ENCODE data around the gene LPIN1. TPM values are rescaled to one million over a fixed set of nuclear protein-coding genes. Genes with fewer than 3 reads are reported as not detected.
"Not testable (repeated sequence)": the region's sequence is repeated elsewhere in the genome, so short reads cannot be mapped to it uniquely, and the experiment has no call there.

The LPIN1 gene
- total RNA-seq, 1 donor from 2014 or later, result 48.8 TPM

GRCh38 chr2:11808016-11808400 is 61.6 kb downstream of the LPIN1 start:
- no peaks in the 10 kb centered on the region for H3K9me3 Mint-ChIP-seq
- no peaks in the 10 kb centered on the region for H3K27me3 Mint-ChIP-seq (ENCODE audit: low read depth)
- peaks cover 17% of the 10 kb centered on the region for H3K4me1 Mint-ChIP-seq (ENCODE audit: low read depth)
- peaks cover 81% of the 10 kb centered on the region for H3K36me3 Mint-ChIP-seq (ENCODE audit: low read depth)
- intact Hi-C loops (cut with micrococcal nuclease), result no loop called here
- DNase-seq (ENCODE audit: low spot score), result no peak
- H3K4me3 Mint-ChIP-seq (ENCODE audit: low read depth), result no peak overlapping the region
- peak overlapping the region; percentile 66 for H3K27ac Mint-ChIP-seq

- Mint-ChIP-seq H3K4me3 (ENCODE audit: low read depth) (no peak overlapping the region), H3K9me3 (no peaks in the 10 kb centered on the region), H3K27ac (no peak overlapping the region), H3K36me3 (ENCODE audit: low read depth) (peaks cover 81% of the 10 kb centered on the region), H3K4me1 (ENCODE audit: low read depth) (peaks cover 17% of the 10 kb centered on the region), H3K27me3 (ENCODE audit: low read depth) (no peaks in the 10 kb centered on the region)
- no peak for DNase-seq (ENCODE audit: low spot score)
- intact Hi-C loops (cut with micrococcal nuclease), result no loop called here
Measured at GRCh38 chr2:11809586-11810236, 63.3 kb downstream of the LPIN1 start.

GRCh38 chr2:11810237-11810977 is 64.0 kb downstream of the LPIN1 start:
- H3K36me3 Mint-ChIP-seq (ENCODE audit: low read depth), result peaks cover 79% of the 10 kb centered on the region
- DNase-seq (ENCODE audit: low spot score), result no peak

GRCh38 chr2:11811036-11811654 is 64.7 kb downstream of the LPIN1 start:
- Mint-ChIP-seq H3K27ac (no peak overlapping the region), H3K4me3 (ENCODE audit: low read depth) (no peak overlapping the region), H3K9me3 (no peaks in the 10 kb centered on the region), H3K27me3 (ENCODE audit: low read depth) (no peaks in the 10 kb centered on the region), H3K36me3 (ENCODE audit: low read depth) (peaks cover 79% of the 10 kb centered on the region), H3K4me1 (ENCODE audit: low read depth) (peaks cover 12% of the 10 kb centered on the region)
- intact Hi-C loops (cut with micrococcal nuclease), result no loop called here
- no peak for DNase-seq (ENCODE audit: low spot score)

More at GRCh38 chr2:11810237-11810977, 64.0 kb downstream of the LPIN1 start:
- no peaks in the 10 kb centered on the region for H3K9me3 Mint-ChIP-seq
- H3K4me1 Mint-ChIP-seq (ENCODE audit: low read depth), result peaks cover 17% of the 10 kb centered on the region
- intact Hi-C loops (cut with micrococcal nuclease), result no loop called here
- no peak overlapping the region for H3K4me3 Mint-ChIP-seq (ENCODE audit: low read depth)
- H3K27me3 Mint-ChIP-seq (ENCODE audit: low read depth), result no peaks in the 10 kb centered on the region
- H3K27ac Mint-ChIP-seq, result no peak overlapping the region

- no peak for DNase-seq (ENCODE audit: low spot score)
- H3K4me1 Mint-ChIP-seq (ENCODE audit: low read depth), result peaks cover 3% of the 10 kb centered on the region
- no peak overlapping the region for H3K27ac Mint-ChIP-seq
Measured at GRCh38 chr2:11812466-11813248, 66.2 kb downstream of the LPIN1 start.

GRCh38 chr2:11813345-11813744 is 66.9 kb downstream of the LPIN1 start:
- H3K36me3 Mint-ChIP-seq (ENCODE audit: low read depth), result peaks cover 78% of the 10 kb centered on the region
- intact Hi-C loops (cut with micrococcal nuclease); H3K4me3 Mint-ChIP-seq (ENCODE audit: low read depth); H3K27me3 Mint-ChIP-seq (ENCODE audit: low read depth); DNase-seq (ENCODE audit: low spot score); H3K9me3 Mint-ChIP-seq; H3K4me1 Mint-ChIP-seq (ENCODE audit: low read depth); H3K27ac Mint-ChIP-seq: not testable (repeated sequence)

More at GRCh38 chr2:11812466-11813248, 66.2 kb downstream of the LPIN1 start:
- Mint-ChIP-seq H3K9me3 (no peaks in the 10 kb centered on the region), H3K4me3 (ENCODE audit: low read depth) (no peak overlapping the region), H3K27me3 (ENCODE audit: low read depth) (no peaks in the 10 kb centered on the region), H3K36me3 (ENCODE audit: low read depth) (peaks cover 81% of the 10 kb centered on the region)
- intact Hi-C loops (cut with micrococcal nuclease), result no loop called here

- H3K9me3 Mint-ChIP-seq, result no peaks in the 10 kb centered on the region
- H3K27ac Mint-ChIP-seq, result no peak overlapping the region
- no peak for DNase-seq (ENCODE audit: low spot score)
- intact Hi-C loops (cut with micrococcal nuclease), result no loop called here
- H3K36me3 Mint-ChIP-seq (ENCODE audit: low read depth), result peaks cover 72% of the 10 kb centered on the region
- H3K27me3 Mint-ChIP-seq (ENCODE audit: low read depth), result no peaks in the 10 kb centered on the region
- no peak overlapping the region for H3K4me3 Mint-ChIP-seq (ENCODE audit: low read depth)
- no peaks in the 10 kb centered on the region for H3K4me1 Mint-ChIP-seq (ENCODE audit: low read depth)
Measured at GRCh38 chr2:11813951-11814350, 67.5 kb downstream of the LPIN1 start.

- H3K4me1 Mint-ChIP-seq (ENCODE audit: low read depth), result no peaks in the 10 kb centered on the region
- no peak overlapping the region for H3K27ac Mint-ChIP-seq
- H3K36me3 Mint-ChIP-seq (ENCODE audit: low read depth), result peaks cover 75% of the 10 kb centered on the region
- no peak for DNase-seq (ENCODE audit: low spot score)
- no peak overlapping the region for H3K4me3 Mint-ChIP-seq (ENCODE audit: low read depth)
- intact Hi-C loops (cut with micrococcal nuclease), result no loop called here
- no peaks in the 10 kb centered on the region for H3K9me3 Mint-ChIP-seq
- H3K27me3 Mint-ChIP-seq (ENCODE audit: low read depth), result no peaks in the 10 kb centered on the region
Measured at GRCh38 chr2:11814979-11815510, 68.6 kb downstream of the LPIN1 start.

- peaks cover 77% of the 10 kb centered on the region for H3K36me3 Mint-ChIP-seq (ENCODE audit: low read depth)
- intact Hi-C loops (cut with micrococcal nuclease); H3K4me3 Mint-ChIP-seq (ENCODE audit: low read depth); H3K9me3 Mint-ChIP-seq; H3K4me1 Mint-ChIP-seq (ENCODE audit: low read depth); H3K27ac Mint-ChIP-seq; DNase-seq (ENCODE audit: low spot score); H3K27me3 Mint-ChIP-seq (ENCODE audit: low read depth): not testable (repeated sequence)
Measured at GRCh38 chr2:11816935-11817334, 70.5 kb downstream of the LPIN1 start.

GRCh38 chr2:11819235-11819729 is 72.8 kb downstream of the LPIN1 start:
- no peak overlapping the region for H3K4me3 Mint-ChIP-seq (ENCODE audit: low read depth)
- intact Hi-C loops (cut with micrococcal nuclease), result no loop called here
- H3K27me3 Mint-ChIP-seq (ENCODE audit: low read depth), result no peaks in the 10 kb centered on the region
- no peak for DNase-seq (ENCODE audit: low spot score)
- peaks cover 2% of the 10 kb centered on the region for H3K4me1 Mint-ChIP-seq (ENCODE audit: low read depth)
- peaks cover 82% of the 10 kb centered on the region for H3K36me3 Mint-ChIP-seq (ENCODE audit: low read depth)
- no peaks in the 10 kb centered on the region for H3K9me3 Mint-ChIP-seq
- no peak overlapping the region for H3K27ac Mint-ChIP-seq

- H3K9me3 Mint-ChIP-seq, result no peaks in the 10 kb centered on the region
- intact Hi-C loops (cut with micrococcal nuclease), result no loop called here
- no peak overlapping the region for H3K27ac Mint-ChIP-seq
- peaks cover 83% of the 10 kb centered on the region for H3K36me3 Mint-ChIP-seq (ENCODE audit: low read depth)
- H3K4me3 Mint-ChIP-seq (ENCODE audit: low read depth), result no peak overlapping the region
- no peak for DNase-seq (ENCODE audit: low spot score)
- H3K4me1 Mint-ChIP-seq (ENCODE audit: low read depth), result peaks cover 2% of the 10 kb centered on the region
- no peaks in the 10 kb centered on the region for H3K27me3 Mint-ChIP-seq (ENCODE audit: low read depth)
Measured at GRCh38 chr2:11820650-11821049, 74.2 kb downstream of the LPIN1 start.

GRCh38 chr2:11821705-11822104 is 75.3 kb downstream of the LPIN1 start:
- Mint-ChIP-seq H3K27me3 (ENCODE audit: low read depth) (no peaks in the 10 kb centered on the region), H3K4me3 (ENCODE audit: low read depth) (no peak overlapping the region), H3K9me3 (no peaks in the 10 kb centered on the region), H3K36me3 (ENCODE audit: low read depth) (peaks cover 84% of the 10 kb centered on the region), H3K4me1 (ENCODE audit: low read depth) (peaks cover 2% of the 10 kb centered on the region), H3K27ac (no peak overlapping the region)
- intact Hi-C loops (cut with micrococcal nuclease), result no loop called here
- DNase-seq (ENCODE audit: low spot score), result no peak
